IMR-90 (cell line): ENCODE results near the gene STX8. TPM values are rescaled to one million over a fixed set of nuclear protein-coding genes. Genes with fewer than 3 reads are reported as not detected.

ENCODE experiments used
- ATAC-seq: fragments of 200-7000 bp; cut with Tn5 transposase; 2 replicates; pipeline ENCODE4 v1.9.1; 2020; ENCODE audit warnings: low read depth, mild to moderate bottlenecking, moderate library complexity
- BruUV-seq: library from RNA; stranded (reverse); fragments of 400-500 nt; replicated peaks from 2 replicates; lab custom pipeline; 2021; lab: Mats Ljungman, UMichigan
- CTCF ChIA-PET: fragments of 300-600 bp; formaldehyde crosslinking; extraction: SDS; loops from one replicate; lab custom pipeline; 2021; ENCODE audit warnings: antibody characterized with exemption; lab: Yijun Ruan, JAX
- POLR2A ChIA-PET: fragments of 300-600 bp; sonication (Branson Sonifier 250); formaldehyde crosslinking; loops from one replicate; lab custom pipeline; 2022; ENCODE audit warnings: antibody characterized with exemption; ENCODE audit not compliant: unreplicated experiment; lab: Charles Lee
- DNase-seq: peaks from one replicate; pipeline ENCODE4 v3.0.0; 2013
- H2AFZ ChIP-seq: replicated peaks from 2 replicates; pipeline ENCODE3; 2013; ENCODE audit warnings: low read length, mild to moderate bottlenecking; ENCODE audit not compliant: poor library complexity
- H2AK5ac ChIP-seq: 2 replicates; pipeline ENCODE4 v1.6.1; 2013; ENCODE audit warnings: low read depth, low read length, inconsistent platforms
- H2AK9ac ChIP-seq: replicated peaks from 2 replicates; pipeline ENCODE3; 2013; ENCODE audit warnings: mild to moderate bottlenecking, low read depth, low read length, moderate library complexity; ENCODE audit not compliant: poor library complexity
- H2BK120ac ChIP-seq: 2 replicates; pipeline ENCODE4 v1.6.1; 2013; ENCODE audit warnings: low read depth, low read length, inconsistent platforms
- H2BK15ac ChIP-seq: 3 replicates; pipeline ENCODE4 v1.6.1; 2013; ENCODE audit warnings: low read depth, low read length, inconsistent platforms
- H2BK20ac ChIP-seq: 2 replicates; pipeline ENCODE4 v1.6.1; 2013; ENCODE audit warnings: low read depth, mild to moderate bottlenecking, inconsistent platforms, low read length, moderate library complexity
- H2BK5ac ChIP-seq: 2 replicates; pipeline ENCODE4 v1.6.1; 2013; ENCODE audit warnings: mild to moderate bottlenecking, low read depth, low read length, inconsistent platforms; ENCODE audit not compliant: poor library complexity, severe bottlenecking
- H3K14ac ChIP-seq: replicated peaks from 2 replicates; pipeline ENCODE4 v1.6.1; 2013; ENCODE audit warnings: low read depth, low read length, inconsistent platforms
- H3K18ac ChIP-seq: 2 replicates; pipeline ENCODE4 v1.6.1; 2013; ENCODE audit warnings: low read depth, low read length, control low read depth
- H3K23ac ChIP-seq: 2 replicates; pipeline ENCODE4 v1.6.1; 2013; ENCODE audit warnings: low read depth, low read length, inconsistent platforms
- H3K27ac ChIP-seq: 2 replicates; pipeline ENCODE4 v1.5.1; 2013; ENCODE audit warnings: mild to moderate bottlenecking, control low read depth, low read length; ENCODE audit not compliant: insufficient read depth
- H3K27me3 ChIP-seq: 2 replicates; pipeline ENCODE4 v1.6.1; 2013; ENCODE audit warnings: low read length; ENCODE audit not compliant: control insufficient read depth, insufficient read depth
- H3K36me3 ChIP-seq: 2 replicates; pipeline ENCODE4 v1.6.1; 2013; ENCODE audit warnings: low read length, mixed read lengths; ENCODE audit not compliant: control insufficient read depth, insufficient read depth
- H3K4ac ChIP-seq: 2 replicates; pipeline ENCODE4 v1.6.1; 2013; ENCODE audit warnings: low read depth, low read length, inconsistent platforms
- H3K4me1 ChIP-seq: 2 replicates; pipeline ENCODE4 v1.6.1; 2013; ENCODE audit warnings: low read length, mixed read lengths; ENCODE audit not compliant: control insufficient read depth, insufficient read depth
- H3K4me2 ChIP-seq: 2 replicates; pipeline ENCODE4 v1.6.1; 2013; ENCODE audit warnings: low read depth, mild to moderate bottlenecking, control low read depth, low read length, moderate library complexity
- H3K4me3 ChIP-seq: 2 replicates; pipeline ENCODE4 v1.5.1; 2013; ENCODE audit warnings: low read depth, mild to moderate bottlenecking, control low read depth, low read length, moderate library complexity; ENCODE audit not compliant: insufficient read depth
- H3K56ac ChIP-seq: 2 replicates; pipeline ENCODE4 v1.6.1; 2013; ENCODE audit warnings: low read length, inconsistent platforms; ENCODE audit not compliant: insufficient read depth; ENCODE audit errors: extremely low read depth
- H3K79me1 ChIP-seq, 2 experiments: 2 replicates each; pipeline ENCODE4 v1.6.1; 2013; ENCODE audit warnings: low read length in 2 of 2, inconsistent platforms in 1 of 2, low read depth in 1 of 2
- H3K9ac ChIP-seq: 2 replicates; pipeline ENCODE4 v1.6.1; 2013; ENCODE audit warnings: low read depth, low read length, control low read depth
- H3K9me1 ChIP-seq: 2 replicates; pipeline ENCODE4 v1.6.1; 2013; ENCODE audit warnings: low read length, inconsistent platforms; ENCODE audit not compliant: insufficient read depth
- H3K9me3 ChIP-seq: 2 replicates; pipeline ENCODE4 v1.6.1; 2013; ENCODE audit warnings: low read length; ENCODE audit not compliant: control insufficient read depth, insufficient read depth
- H4K20me1 ChIP-seq: 2 replicates; pipeline ENCODE4 v1.6.1; 2013; ENCODE audit warnings: low read length, inconsistent platforms; ENCODE audit not compliant: insufficient read depth
- H4K5ac ChIP-seq: 2 replicates; pipeline ENCODE4 v1.6.1; 2013; ENCODE audit warnings: mild to moderate bottlenecking, low read depth, low read length, control low read depth
- H4K8ac ChIP-seq, 2 experiments: 2 replicates each; pipeline ENCODE4 v1.6.1; 2013; ENCODE audit warnings: low read depth in 2 of 2, low read length in 2 of 2, control low read depth in 1 of 2, inconsistent platforms in 1 of 2
- H4K91ac ChIP-seq: 2 replicates; pipeline ENCODE4 v1.6.1; 2013; ENCODE audit warnings: low read depth, low read length, inconsistent platforms; ENCODE audit not compliant: insufficient read depth
- BHLHE40 ChIP-seq: fragments of 150-350 bp; IDR thresholded peaks from 2 replicates; pipeline ENCODE4 v1.6.1; 2016; ENCODE audit warnings: mild to moderate bottlenecking, low read depth, low read length
- CEBPB ChIP-seq: IDR thresholded peaks from 2 replicates; pipeline ENCODE4 v1.6.1; 2012; ENCODE audit warnings: low read depth, low read length, improper control_type of control experiment
- CHD1 ChIP-seq: IDR thresholded peaks from 2 replicates; pipeline ENCODE4 v1.6.1; 2012; ENCODE audit warnings: low read depth, low read length, improper control_type of control experiment
- ELK1 ChIP-seq: fragments of 150-350 bp; IDR thresholded peaks from 2 replicates; pipeline ENCODE4 v1.6.1; 2016; ENCODE audit warnings: low read depth, mild to moderate bottlenecking, low read length, moderate library complexity, borderline replicate concordance
- FOS ChIP-seq: fragments of 150-350 bp; IDR thresholded peaks from 2 replicates; pipeline ENCODE4 v1.6.1; 2016; ENCODE audit warnings: low read depth, low read length
- MAFK ChIP-seq: IDR thresholded peaks from 2 replicates; pipeline ENCODE4 v1.6.1; 2012; ENCODE audit warnings: low read depth, low read length, improper control_type of control experiment
- MAZ ChIP-seq: IDR thresholded peaks from 2 replicates; pipeline ENCODE4 v1.6.1; 2012; ENCODE audit warnings: low read depth, mild to moderate bottlenecking, low read length, improper control_type of control experiment, moderate library complexity, borderline replicate concordance
- MXI1 ChIP-seq: IDR thresholded peaks from 2 replicates; pipeline ENCODE4 v1.6.1; 2012; ENCODE audit warnings: low read depth, mild to moderate bottlenecking, low read length, moderate library complexity, borderline replicate concordance
- NFE2L2 ChIP-seq: fragments of 150-350 bp; IDR thresholded peaks from 2 replicates; pipeline ENCODE4 v1.6.1; 2016; ENCODE audit warnings: low read depth, mild to moderate bottlenecking, low read length
- POLR2A ChIP-seq: IDR thresholded peaks from 2 replicates; pipeline ENCODE4 v1.6.1; 2012; ENCODE audit warnings: mild to moderate bottlenecking, low read depth, low read length
- RAD21 ChIP-seq: IDR thresholded peaks from 2 replicates; pipeline ENCODE4 v1.6.1; 2012; ENCODE audit warnings: low read length, improper control_type of control experiment
- RCOR1 ChIP-seq: IDR thresholded peaks from 2 replicates; pipeline ENCODE4 v1.6.1; 2012; ENCODE audit warnings: mild to moderate bottlenecking, low read length, improper control_type of control experiment; ENCODE audit not compliant: insufficient replicate concordance
- RFX5 ChIP-seq: IDR thresholded peaks from 2 replicates; pipeline ENCODE4 v1.8.0; 2012; ENCODE audit warnings: low read depth, mild to moderate bottlenecking, low read length, moderate library complexity
- SMC3 ChIP-seq: fragments of 150-350 bp; IDR thresholded peaks from 2 replicates; pipeline ENCODE4 v1.6.1; 2016; ENCODE audit warnings: low read depth, mild to moderate bottlenecking, antibody characterized with exemption, low read length, moderate library complexity
- USF2 ChIP-seq: fragments of 150-350 bp; IDR thresholded peaks from 2 replicates; pipeline ENCODE4 v1.6.1; 2017; ENCODE audit warnings: mild to moderate bottlenecking, antibody characterized with exemption, low read length, low read depth
- WGBS, 2 experiments: methylation state at CpG; one replicate each; pipeline versions ENCODE4 v1.1.5 to v1.1.7; 2013; ENCODE audit warnings: missing lambda C conversion rate in 2 of 2; ENCODE audit not compliant: insufficient read length in 1 of 2; ENCODE audit errors: extremely low coverage in 2 of 2; 5-methylcytosine and 5-hydroxymethylcytosine counted together
- dilution Hi-C: fragments of 300-500 bp; cut with HindIII; formaldehyde crosslinking; loops from one replicate; pipeline ENCODE4 v1.14.3; 2018; ENCODE audit warnings: low sequenced_read_pairs; ENCODE audit not compliant: unreplicated experiment
- in situ Hi-C: fragments of 300-500 bp; cut with MboI; formaldehyde crosslinking; loops from 3 replicates; pipeline ENCODE4 v1.14.3; 2019; ENCODE audit warnings: low sequenced_read_pairs, inconsistent platforms, mixed read lengths
- intact Hi-C: fragments of 100-400 bp; cut with micrococcal nuclease; formaldehyde crosslinking; loops from 2 replicates; pipeline ENCODE4 v1.10.0; 2022
- polyA plus RNA-seq, 3 experiments: library from polyadenylated mRNA; depleted of rRNA; stranded (reverse); fragments of >200 nt; gene quantifications; 2 replicates each; pipeline ENCODE4 v1.2.3, GENCODE V29; 2012; ENCODE audit warnings: low replicate concordance in 1 of 3
- total RNA-seq: library from RNA; depleted of rRNA; stranded (reverse); fragments of >200 nt; gene quantifications from 2 replicates; pipeline ENCODE4 v1.2.3, GENCODE V29; 2012
- TF ChIP-seq, protein P1 (sequence below): conservative IDR thresholded peaks from 2 replicates; pipeline ENCODE4 v1.5.1; 2012; ENCODE audit warnings: mild to moderate bottlenecking, low read depth, low read length, improper control_type of control experiment

The STX8 gene
- total and polyA plus RNA-seq, 2 of the 4 experiments (the other 2 are of a cell fraction): 26.5 to 47.0 TPM

GRCh38 chr17:9468532-9468931, 107.1 kb downstream of the STX8 start:
- Histone ChIP-seq H3K4me2 (no peak overlapping the region), H3K56ac (no peak overlapping the region), H3K9ac (no peak overlapping the region), H4K20me1 (no peaks in the 10 kb centered on the region), H3K23ac (no peak overlapping the region), H3K14ac (no peak overlapping the region), H3K4me1 (peaks cover 2% of the 10 kb centered on the region; the same call in 1 of the 2 replicates), H2BK5ac (no peak overlapping the region), H3K4ac (no peak overlapping the region), H4K8ac (no peak overlapping the region), H3K9me3 (no peaks in the 10 kb centered on the region), H2BK15ac (no peak overlapping the region), H3K36me3 (0 out of 2 replicates have a peak, but pooled peaks cover 1% of the 10 kb centered on the region), H3K9me1 (no peaks in the 10 kb centered on the region), H2BK20ac (no peak overlapping the region), H3K4me3 (no peak overlapping the region), H2AK9ac (no peak overlapping the region), H3K27ac (no peak overlapping the region), H3K18ac (no peak overlapping the region), H2AK5ac (no peak overlapping the region), H3K27me3 (no peaks in the 10 kb centered on the region), H3K79me1 (no peaks in the 10 kb centered on the region), H4K5ac (no peak overlapping the region), H4K91ac (no peak overlapping the region), H2AFZ (no peak overlapping the region), H2BK120ac (no peak overlapping the region)
- TF ChIP-seq BHLHE40 (no peak), CEBPB (no peak), SMC3 (no peak), POLR2A (no peak), NFE2L2 (no peak), RAD21 (no peak), USF2 (no peak), RCOR1 (no peak), CHD1 (no peak), MAFK (no peak), FOS (no peak), ELK1 (no peak), MXI1 (no peak), MAZ (no peak), RFX5 (no peak)
- TF ChIP-seq, protein P1, sequence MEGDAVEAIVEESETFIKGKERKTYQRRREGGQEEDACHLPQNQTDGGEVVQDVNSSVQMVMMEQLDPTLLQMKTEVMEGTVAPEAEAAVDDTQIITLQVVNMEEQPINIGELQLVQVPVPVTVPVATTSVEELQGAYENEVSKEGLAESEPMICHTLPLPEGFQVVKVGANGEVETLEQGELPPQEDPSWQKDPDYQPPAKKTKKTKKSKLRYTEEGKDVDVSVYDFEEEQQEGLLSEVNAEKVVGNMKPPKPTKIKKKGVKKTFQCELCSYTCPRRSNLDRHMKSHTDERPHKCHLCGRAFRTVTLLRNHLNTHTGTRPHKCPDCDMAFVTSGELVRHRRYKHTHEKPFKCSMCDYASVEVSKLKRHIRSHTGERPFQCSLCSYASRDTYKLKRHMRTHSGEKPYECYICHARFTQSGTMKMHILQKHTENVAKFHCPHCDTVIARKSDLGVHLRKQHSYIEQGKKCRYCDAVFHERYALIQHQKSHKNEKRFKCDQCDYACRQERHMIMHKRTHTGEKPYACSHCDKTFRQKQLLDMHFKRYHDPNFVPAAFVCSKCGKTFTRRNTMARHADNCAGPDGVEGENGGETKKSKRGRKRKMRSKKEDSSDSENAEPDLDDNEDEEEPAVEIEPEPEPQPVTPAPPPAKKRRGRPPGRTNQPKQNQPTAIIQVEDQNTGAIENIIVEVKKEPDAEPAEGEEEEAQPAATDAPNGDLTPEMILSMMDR: no peak
- no peak for ATAC-seq
- WGBS, 2 experiments: 70% methylated on average over 5 of the region's 10 CpGs; no CpG with 5 or more reads in 1 of the 2 experiments
- ChIA-PET POLR2A (no interaction called here), CTCF (no interaction called here)
- no TSS peak for BruUV-seq
- intact Hi-C loops: no loop called here
- in situ Hi-C loops: no loop called here
- dilution Hi-C loops: no loop called here
- DNase-seq: no peak
